Measurements from ENCODE around the gene C11orf24.

DNA sequence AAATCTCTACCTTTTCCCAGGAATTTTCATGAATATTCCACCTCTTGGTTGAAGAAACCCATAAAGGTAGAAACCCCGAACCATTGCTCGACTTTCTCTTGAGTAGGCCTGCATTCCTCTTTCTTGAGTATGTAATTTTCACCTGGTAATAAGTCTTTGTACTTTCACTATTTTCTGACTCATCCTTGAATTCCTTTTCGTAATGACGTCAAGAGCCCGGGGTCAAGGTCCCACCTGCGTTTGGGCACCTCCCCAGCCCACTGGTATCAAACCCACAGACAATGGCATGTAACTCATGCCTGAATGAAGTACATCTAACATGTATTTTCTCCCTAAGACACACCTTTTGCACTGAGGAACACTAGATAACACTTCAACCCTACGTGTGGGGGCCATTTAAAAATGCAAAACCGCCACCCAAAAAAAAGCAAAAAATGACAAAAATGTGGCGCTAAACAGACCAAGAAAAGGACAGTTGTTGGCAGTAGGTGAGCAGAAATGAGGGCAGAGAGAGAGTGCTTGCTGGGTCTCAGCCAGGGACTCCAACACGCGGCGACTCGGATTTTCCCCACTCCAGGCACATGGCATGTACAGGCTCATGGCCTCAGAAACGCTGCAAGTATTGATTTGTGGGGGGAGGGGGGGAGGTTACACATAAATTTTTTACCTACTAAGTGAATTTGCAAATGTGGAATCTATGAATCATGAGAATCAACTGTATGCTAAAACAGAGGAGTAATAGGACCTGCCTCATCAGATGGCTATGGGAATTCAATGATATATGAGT, 4.1 kb upstream of the C11orf24 start:
- TF ChIP-seq CTCF (conservative IDR thresholded peaks at IDR 0.05; ENCODE audit: low read depth, low read length) (no peak), EZH2 (IDR thresholded peaks at IDR 0.05; ENCODE audit: borderline replicate concordance, low read depth, low read length, poor library complexity, severe bottlenecking) (no peak)

All from A673 (cell line).